HK-2 (cell line): ENCODE data around the gene H3-3A.
A peak's percentile ranks its signal among the peaks of the same experiment; 100 is the strongest.

Experiments
- DNase-seq: peaks from one replicate; pipeline ENCODE4 v3.0.0-alpha.2; 2018; ENCODE audit not compliant: unreplicated experiment

Gene H3-3A

GRCh38 chr1:226054519-226055327 lies 7.8 kb upstream of the H3-3A start:
- no peak for DNase-seq

- DNase-seq, result no peak
Observed at GRCh38 chr1:226059709-226060108, 2.8 kb upstream of the H3-3A start.

- no peak for DNase-seq
Observed at GRCh38 chr1:226060427-226060826, 2.1 kb upstream of the H3-3A start.

- DNase-seq, result no peak
Observed at GRCh38 chr1:226061068-226061840, 1.3 kb upstream of the H3-3A start.

GRCh38 chr1:226061841-226062557 lies 517 bp upstream of the H3-3A start:
- peak; percentile 89 for DNase-seq

GRCh38 chr1:226063224-226063976 lies 884 bp downstream of the H3-3A start:
- DNase-seq, result peak; percentile 49

GRCh38 chr1:226063977-226064815 lies 1.7 kb downstream of the H3-3A start:
- DNase-seq, result no peak

GRCh38 chr1:226064816-226065248 lies 2.3 kb downstream of the H3-3A start:
- DNase-seq, result no peak

- DNase-seq, result no peak
Observed at GRCh38 chr1:226066415-226067078, 4.0 kb downstream of the H3-3A start.

- no peak for DNase-seq
Observed at GRCh38 chr1:226069811-226070489, 7.4 kb downstream of the H3-3A start.

GRCh38 chr1:226072347-226072746 lies 9.8 kb downstream of the H3-3A start:
- DNase-seq, result no peak

- DNase-seq, result no peak
Observed at GRCh38 chr1:226073184-226073950, 10.9 kb downstream of the H3-3A start.

GRCh38 chr1:226074046-226074445 lies 11.5 kb downstream of the H3-3A start:
- no peak for DNase-seq

- DNase-seq, result no peak
Observed at GRCh38 chr1:226076378-226076777, 13.9 kb downstream of the H3-3A start.

GRCh38 chr1:226078374-226078773 lies 15.9 kb downstream of the H3-3A start:
- DNase-seq, result no peak

- no peak for DNase-seq
Observed at GRCh38 chr1:226082587-226082917, 20.0 kb downstream of the H3-3A start.

- DNase-seq, result peak; percentile 73
Observed at GRCh38 chr1:226082959-226083301, 20.4 kb downstream of the H3-3A start.

GRCh38 chr1:226083302-226084101 lies 21.0 kb downstream of the H3-3A start:
- DNase-seq, result peak; percentile 93
